Transverse colon (tissue), 4 donors: Measurements from ENCODE around the gene CYP4F12.

ENCODE experiments used
- EP300 ChIP-seq: sonication (generic); formaldehyde crosslinking; IDR thresholded peaks from one replicate; pipeline ENCODE4 v1.6.1; 2017; ENCODE audit warnings: antibody characterized with exemption, low read depth
- POLR2A ChIP-seq: fragments of 450-650 bp; IDR thresholded peaks from one replicate; pipeline ENCODE4 v1.6.1; 2016; ENCODE audit warnings: antibody characterized with exemption, mild to moderate bottlenecking, moderate library complexity
- POLR2AphosphoS5 ChIP-seq, 3 donors: sonication (generic); formaldehyde crosslinking; IDR thresholded peaks; one replicate each; pipeline ENCODE4 v1.6.1; 2016; ENCODE audit warnings: antibody characterized with exemption in 3 of 3
- TF ChIP-seq, protein P1 (sequence below), 5 experiments: fragments of 200-600 bp in 3 of 5; fragments of 450-650 bp in 2 of 5; sonication (generic) in 3 of 5; IDR thresholded peaks; 1 replicate in 2 of 5; 2 replicates in 3 of 5; pipeline ENCODE4 v1.5.1; 2016 to 2017; ENCODE audit warnings: antibody characterized with exemption in 5 of 5, inconsistent platforms in 3 of 5, mild to moderate bottlenecking in 2 of 5, moderate library complexity in 1 of 5

- TF ChIP-seq, protein P1, sequence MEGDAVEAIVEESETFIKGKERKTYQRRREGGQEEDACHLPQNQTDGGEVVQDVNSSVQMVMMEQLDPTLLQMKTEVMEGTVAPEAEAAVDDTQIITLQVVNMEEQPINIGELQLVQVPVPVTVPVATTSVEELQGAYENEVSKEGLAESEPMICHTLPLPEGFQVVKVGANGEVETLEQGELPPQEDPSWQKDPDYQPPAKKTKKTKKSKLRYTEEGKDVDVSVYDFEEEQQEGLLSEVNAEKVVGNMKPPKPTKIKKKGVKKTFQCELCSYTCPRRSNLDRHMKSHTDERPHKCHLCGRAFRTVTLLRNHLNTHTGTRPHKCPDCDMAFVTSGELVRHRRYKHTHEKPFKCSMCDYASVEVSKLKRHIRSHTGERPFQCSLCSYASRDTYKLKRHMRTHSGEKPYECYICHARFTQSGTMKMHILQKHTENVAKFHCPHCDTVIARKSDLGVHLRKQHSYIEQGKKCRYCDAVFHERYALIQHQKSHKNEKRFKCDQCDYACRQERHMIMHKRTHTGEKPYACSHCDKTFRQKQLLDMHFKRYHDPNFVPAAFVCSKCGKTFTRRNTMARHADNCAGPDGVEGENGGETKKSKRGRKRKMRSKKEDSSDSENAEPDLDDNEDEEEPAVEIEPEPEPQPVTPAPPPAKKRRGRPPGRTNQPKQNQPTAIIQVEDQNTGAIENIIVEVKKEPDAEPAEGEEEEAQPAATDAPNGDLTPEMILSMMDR (IDR thresholded peaks at IDR 0.05) = no peak
- TF ChIP-seq POLR2A = no peak
- TF ChIP-seq EP300 = no peak
- peak in 1 of 3 donors; percentile 31 for TF ChIP-seq POLR2AphosphoS5 (IDR thresholded peaks at IDR 0.05)
Observed at GRCh38 chr19:15701757-15702533, 29.1 kb downstream of the CYP4F12 start.
